GM19452 (cell line): ENCODE data around the gene DGCR2.
"Not testable (repeated sequence)": the region's sequence is repeated elsewhere in the genome, so short reads cannot be mapped to it uniquely, and the experiment has no call there.

ENCODE experiments used
- ATAC-seq: cut with Tn5 transposase; IDR thresholded peaks from one replicate; pipeline ENCODE4 v1.9.1; 2021; ENCODE audit not compliant: unreplicated experiment

The DGCR2 gene

GRCh38 chr22:18988958-18989357, 133.3 kb downstream of the DGCR2 start:
- ATAC-seq, result no peak

GRCh38 chr22:18987765-18988164, 134.4 kb downstream of the DGCR2 start:
- ATAC-seq, result no peak

DNA sequence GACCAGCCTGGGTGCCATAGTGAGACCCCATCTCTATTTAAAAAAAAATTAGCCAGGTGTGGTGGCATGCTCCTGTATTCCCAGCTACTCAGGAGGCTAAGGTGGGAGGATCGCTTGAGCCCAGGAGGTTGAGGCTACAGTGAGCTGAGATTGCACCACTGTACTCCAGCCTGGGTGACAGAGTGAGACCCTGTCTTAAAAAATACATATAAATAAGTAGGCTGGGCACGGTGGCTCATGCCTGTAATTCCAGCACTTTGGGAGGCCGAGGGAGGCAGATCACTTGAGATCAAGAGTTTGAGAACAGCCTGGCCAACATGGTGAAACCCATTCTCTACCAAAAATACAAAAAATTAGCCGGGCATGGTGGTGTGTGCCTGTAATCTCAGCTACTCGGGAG, 135.1 kb downstream of the DGCR2 start:
- ATAC-seq, result not testable (repeated sequence)
